ENCODE data around the gene ORC4.

The ORC4 gene

DNA sequence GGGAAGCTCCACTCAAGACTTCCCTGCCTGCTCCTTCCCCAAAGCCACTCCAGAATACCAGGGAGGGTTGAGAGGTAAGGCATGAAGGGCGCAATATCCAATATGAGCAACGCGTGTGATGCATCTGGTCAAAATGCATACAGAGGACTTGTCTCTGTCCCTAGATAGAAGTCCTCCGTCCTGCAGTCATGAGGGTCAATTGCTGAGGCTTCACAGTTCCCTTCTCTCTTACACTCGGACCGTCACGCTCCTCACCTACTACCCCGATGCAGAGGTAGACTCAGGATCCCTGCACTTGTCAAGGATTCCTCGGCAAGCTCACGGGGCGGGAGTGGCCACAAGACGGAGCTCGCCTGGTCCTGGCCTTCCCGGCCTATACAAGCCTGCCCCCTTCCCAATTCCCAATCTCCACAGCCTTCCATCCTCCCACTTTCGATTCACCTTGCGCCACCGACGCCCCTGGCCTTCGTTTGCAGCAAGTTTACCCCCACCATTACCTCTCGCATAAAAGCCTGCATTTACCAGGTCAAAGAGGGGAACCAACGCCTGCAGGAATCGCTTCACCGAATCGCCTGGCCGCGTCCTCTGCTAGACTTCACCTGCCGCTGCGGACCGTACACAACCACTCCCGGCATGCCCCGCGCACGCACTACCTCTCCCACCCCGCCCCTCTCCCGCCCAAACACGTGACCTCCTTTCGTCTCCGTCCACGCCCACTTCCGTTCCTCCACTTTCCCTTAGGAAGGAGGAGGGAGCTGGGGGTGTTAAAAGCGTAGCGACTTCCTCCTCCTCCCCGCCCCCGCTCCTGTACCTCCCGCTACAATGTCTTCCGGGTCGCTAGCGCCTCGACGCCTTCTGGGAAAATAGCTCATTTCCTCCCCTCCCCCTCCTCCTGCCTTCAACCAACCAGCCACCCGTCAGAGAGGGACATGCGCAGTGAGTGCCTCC lies at the start of gene ORC4:
TSS of gene ORC4 (minus strand) at position 627 of the 948 bp plus-strand sequence. CDS start 44,779 bp downstream, outside the sequence.
- DNase-seq: peak; percentile 99

DNA sequence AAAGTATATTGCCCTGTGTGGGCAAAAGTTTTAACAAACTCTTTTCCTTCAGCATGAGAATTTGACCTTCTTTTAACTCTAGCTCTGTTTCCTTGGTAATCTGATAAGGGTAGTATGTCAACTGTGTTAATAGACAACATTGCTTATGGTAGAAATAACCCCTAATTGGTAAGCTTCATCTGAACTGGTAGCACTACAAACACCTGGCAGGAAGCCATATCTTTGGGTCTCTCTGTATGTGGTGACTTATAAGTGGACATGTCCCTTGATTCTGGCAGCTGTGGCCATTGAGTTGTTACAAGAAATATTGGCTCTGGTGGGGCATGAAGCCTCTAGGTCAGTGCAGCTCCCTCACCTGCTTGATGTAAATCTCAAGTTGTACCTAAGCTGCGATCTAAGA lies 47.3 kb upstream of the ORC4 start:
- peak; percentile 6 for DNase-seq

DNA sequence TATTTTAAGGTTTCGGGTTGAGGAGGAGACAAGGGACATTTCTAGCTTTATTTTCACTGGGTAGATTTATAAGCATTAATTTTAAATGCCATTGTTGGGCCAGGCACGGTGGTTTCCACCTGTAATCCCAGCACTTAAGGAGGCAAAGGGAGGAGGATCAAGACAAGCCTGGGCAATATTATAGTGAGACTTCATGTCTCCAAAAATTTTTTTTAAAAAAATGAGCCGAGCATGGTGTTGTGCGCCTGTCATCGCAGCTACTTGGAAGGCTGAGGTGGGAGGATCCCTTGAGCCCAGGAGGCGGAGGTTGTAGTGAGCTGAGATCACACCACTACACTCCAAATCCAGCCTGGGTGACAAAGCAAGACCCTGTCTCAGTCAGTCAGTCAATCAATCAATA lies 45.4 kb upstream of the ORC4 start:
- no peak for DNase-seq

DNA sequence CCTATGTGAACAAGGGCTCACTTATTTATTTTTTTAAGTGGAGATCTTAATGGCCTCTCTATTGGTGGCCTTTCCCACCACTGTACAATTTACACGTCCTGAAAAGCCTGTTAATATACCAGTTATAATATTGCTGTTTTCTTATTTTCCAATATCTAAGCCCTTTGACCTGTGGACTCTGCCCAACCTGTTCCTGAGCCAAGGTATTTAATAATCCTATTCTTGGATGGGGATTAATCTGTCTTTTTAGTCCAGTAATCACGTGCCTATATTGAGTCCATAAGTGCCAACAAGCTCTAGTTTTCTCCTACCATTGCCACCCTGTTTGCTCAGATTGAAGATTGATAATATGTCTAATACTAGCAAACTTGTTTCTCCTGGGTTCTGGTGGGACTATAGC lies 43.1 kb upstream of the ORC4 start:
- no peak for DNase-seq

GRCh38 chr2:148058641-148059040 lies 38.1 kb upstream of the ORC4 start:
- no peak for DNase-seq

GRCh38 chr2:148052687-148053086 lies 32.1 kb upstream of the ORC4 start:
- DNase-seq: no peak

DNA sequence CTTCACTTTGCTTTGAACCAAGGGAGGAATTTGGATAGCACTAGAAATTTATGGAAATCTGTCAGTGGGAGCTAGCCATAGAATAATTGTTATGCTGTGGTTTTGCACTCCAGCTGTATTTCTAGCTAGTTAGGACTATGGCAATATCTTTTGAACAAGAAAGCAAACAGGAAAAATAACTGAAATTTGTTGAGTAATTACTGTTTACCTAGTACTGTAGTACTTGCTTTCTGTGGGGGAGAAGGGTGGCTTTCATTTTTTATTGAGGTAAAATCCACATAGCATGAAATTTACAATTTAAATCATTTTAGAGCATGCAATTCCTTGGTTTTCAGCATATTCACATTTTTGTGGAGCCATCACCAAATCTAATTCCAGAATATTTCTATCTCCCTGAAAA lies 28.7 kb upstream of the ORC4 start:
- DNase-seq: no peak

- DNase-seq: no peak
These were observed 28.1 kb upstream of the ORC4 start for GRCh38 chr2:148048475-148049221.

- DNase-seq: no peak
These were observed 26.3 kb upstream of the ORC4 start for GRCh38 chr2:148046802-148047201.

- no peak for DNase-seq
These were observed 23.8 kb upstream of the ORC4 start for GRCh38 chr2:148044322-148044721.

DNA sequence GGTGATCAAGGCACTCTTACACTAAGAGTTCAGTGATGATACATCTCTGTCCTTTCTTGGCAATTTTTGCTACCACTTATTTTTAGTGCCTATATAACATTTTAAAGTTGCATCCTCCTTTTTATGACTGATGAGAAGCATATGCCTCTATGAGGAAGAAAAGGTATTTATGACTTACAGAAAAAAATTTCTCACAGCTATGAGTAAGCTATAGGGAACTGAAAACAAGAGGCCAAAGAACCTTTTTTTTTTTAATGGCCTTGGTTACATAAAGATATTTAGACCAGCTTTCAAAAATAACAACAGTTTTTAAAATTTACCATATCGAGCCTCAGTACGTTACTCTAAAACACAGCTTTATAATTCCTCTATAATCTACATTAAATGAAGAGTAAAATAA lies 21.7 kb upstream of the ORC4 start:
- no peak for DNase-seq

DNA sequence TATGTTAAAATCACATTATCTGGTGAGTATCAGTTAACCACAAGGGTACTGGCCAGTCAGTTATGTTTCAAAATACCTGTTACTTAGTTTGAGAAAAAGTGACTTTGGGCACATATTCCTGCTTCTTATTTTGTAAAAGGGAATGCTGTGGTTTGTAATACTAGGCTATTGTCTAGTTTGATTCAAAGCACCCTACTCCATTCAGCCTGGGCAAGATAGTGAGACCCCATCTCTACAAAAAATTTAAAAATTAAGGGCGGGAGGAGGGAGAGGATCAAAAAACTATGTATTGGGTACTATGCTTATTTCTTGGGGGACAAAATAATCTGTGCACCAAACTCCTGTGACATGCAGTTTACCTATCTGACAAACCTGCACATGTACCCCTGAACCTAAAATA lies 19.2 kb upstream of the ORC4 start:
- no peak for DNase-seq

DNA sequence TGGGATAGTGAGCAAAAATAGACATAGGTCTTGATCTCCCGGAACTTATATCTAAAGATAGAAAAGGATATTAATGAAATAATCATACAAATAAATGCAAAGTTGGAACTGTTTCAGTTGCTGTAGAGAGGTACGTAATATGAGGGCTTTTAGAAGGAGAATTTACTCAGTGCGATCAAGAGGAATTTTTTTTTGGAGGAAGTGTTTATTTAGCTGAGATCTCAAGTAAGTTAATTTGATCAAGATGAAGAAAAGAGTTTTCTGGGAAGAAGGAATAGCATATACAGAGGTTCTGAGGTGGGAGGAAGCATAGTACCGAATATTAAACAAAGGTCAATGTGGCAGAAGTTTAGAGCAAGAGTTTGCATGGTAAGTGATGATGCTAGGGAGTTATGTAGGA lies 11.7 kb upstream of the ORC4 start:
- DNase-seq: no peak

- DNase-seq: no peak
These were observed 10.6 kb upstream of the ORC4 start for GRCh38 chr2:148031152-148031551.

DNA sequence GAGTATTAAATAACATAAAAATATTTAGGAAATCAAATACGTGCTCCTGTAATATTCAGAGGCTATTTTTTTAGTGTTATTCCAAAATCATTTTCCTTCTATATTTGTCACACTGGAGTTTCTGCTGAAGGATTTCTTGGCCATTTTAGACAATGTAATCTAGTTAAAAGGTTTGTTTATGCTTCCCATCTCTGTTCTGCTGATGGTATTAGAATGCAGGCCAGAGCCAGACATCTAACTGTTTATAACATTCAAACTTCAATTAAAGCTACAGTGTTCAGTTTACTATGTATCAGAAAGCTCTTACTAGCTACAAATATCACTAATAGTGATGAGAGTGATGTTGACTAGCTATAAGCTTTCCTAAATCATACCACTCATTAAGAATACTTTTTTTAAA lies 8.2 kb upstream of the ORC4 start:
- no peak for DNase-seq

- no peak for DNase-seq
These were observed 7.3 kb upstream of the ORC4 start for GRCh38 chr2:148027822-148028221.

DNA sequence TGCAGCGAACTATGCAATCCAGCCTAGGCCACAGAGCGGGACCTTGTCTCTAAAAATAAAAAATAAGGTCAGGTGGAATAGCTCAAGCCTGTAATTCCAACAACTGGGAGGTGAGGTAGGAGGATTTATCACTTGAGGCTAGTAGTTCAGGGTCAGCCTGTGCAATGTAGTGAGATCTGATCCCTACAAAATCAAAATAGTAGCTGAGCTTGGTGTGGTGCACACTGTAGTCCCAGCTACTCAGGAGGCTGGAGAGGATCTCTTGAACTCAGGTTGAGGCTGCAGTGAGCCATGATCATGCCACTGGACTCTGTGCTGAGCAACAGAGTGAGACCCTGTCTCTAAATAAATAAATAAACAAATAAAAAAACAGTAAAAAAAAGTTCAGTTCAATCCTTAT lies 6.0 kb upstream of the ORC4 start:
- DNase-seq: no peak

DNA sequence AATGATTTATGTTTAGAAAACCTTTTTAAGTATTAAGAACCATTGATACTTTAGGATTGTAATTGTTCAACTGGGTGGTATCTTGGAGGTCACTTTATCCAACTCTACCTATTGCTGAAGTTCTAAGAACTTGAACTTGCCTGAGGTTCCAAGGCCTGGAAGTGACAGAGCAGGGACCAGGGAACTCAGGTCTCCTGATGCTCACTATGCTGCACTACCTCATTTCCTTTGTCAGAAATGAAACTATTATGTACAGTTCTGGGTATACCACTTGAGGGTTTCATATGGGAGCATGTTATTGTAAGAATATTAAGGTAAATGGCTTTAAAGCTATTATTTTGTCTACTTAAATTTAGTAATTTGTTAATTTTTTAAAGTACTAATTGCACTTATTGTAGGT lies 3.3 kb upstream of the ORC4 start:
- DNase-seq: no peak

DNA sequence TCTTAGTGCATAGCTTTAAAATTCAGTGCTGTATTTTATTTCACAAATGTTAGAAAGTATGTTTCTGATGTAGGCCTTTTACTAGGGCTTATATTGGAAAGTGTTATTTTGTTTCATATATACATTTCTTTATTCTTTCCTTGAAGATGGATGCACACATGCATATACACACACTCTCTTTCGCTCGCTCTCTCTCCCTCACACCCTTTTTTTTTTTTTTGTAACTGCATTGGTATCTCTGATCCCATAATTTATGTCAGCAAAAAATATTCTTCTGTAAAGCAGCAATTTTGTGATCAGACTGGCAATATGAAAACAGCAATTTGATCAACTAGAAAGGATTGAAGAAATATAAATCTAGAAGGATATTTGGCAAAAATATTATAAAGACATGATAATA lies 2.3 kb upstream of the ORC4 start:
- DNase-seq: no peak

DNA sequence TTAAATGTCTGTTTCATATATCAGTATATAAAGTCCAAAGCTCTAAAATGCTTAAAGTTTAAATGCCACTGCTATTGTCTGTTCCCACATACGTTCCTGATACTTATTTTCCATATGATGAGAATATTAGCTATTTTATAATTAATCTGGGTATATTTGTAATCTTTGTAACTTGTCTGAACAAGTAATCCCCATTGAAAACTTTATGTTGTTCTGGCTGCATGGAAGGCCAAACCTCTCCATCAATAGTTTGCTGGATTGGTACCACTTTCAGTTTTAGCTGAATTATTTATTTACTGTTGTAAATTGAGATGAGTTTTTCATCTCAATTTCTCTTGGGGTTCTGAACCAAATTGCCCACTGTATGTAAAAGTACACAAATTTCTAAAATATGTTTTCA lies 1.8 kb upstream of the ORC4 start:
- DNase-seq: no peak

DNA sequence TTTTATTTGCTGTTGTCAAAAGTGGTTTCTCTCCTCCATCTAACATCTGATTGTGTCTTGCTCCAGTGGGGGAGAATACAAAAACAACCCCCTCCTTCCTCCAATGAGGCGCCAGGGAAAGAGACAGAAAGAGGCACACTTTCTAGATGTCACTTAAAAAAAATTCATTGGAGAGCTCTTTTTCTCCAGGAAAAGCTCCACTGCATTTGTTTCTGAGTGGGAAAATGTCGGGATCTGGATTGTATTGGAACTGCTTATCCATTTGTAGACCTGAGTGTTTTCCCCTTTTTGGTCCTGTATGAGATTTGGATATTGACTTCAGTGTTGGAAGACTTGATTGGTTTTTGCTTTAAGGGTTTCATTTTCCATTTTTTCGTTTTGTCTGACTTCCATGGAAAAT lies 1.3 kb upstream of the ORC4 start:
- DNase-seq: no peak

- DNase-seq: peak; percentile 56
These were observed 723 bp upstream of the ORC4 start, which contains the start of gene MBD5 for GRCh38 chr2:148021059-148021861. TSS of gene MBD5 (plus strand) at chr2:148021091.

DNA sequence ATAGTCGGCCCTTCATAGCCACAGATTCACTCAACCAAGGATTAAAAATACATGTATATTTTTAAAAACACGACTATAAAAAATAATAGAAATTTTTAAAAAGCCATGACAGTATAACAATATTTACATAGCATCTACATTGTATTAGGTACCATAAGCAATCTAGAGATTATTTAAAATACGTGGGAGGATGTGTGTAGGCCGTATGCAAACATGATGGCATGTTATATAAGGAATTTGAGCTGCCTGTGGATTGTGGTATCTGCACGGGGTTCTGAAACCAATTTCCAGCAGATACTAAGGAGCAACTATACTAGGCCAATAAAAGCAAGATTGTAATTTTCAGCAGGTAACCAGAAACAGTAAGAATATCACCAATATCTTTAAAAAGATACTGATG lies 5.9 kb downstream of the ORC4 start:
- no peak for DNase-seq

All from NCI-H345 (cell line).